ENCODE data around the gene VPS13A. TPM values are rescaled to one million over a fixed set of nuclear protein-coding genes. Genes with fewer than 3 reads are reported as not detected.

The VPS13A gene
- total RNA-seq, 4 donors from 2014 or later, result 22.5 to 58.9 (median 39.0) TPM

- Histone ChIP-seq H3K4me1 (no peaks in the 10 kb centered on the region), H3K27me3 (no peaks in the 10 kb centered on the region), H3K4me3 (no peak overlapping the region), H3K9me3 (no peaks in the 10 kb centered on the region), H3K27ac (no peak overlapping the region), H3K36me3 (no peaks in the 10 kb centered on the region)
- DNase-seq, result no peak
- TF ChIP-seq POLR2A (IDR thresholded peaks at IDR 0.05) (no peak), CTCF (IDR thresholded peaks at IDR 0.05) (no peak)
- intact Hi-C loops (cut with DNase I; ENCODE audit: low total_unique reads), result no loop called here
Observed at GRCh38 chr9:77161966-77162365, 15.4 kb upstream of the VPS13A start.

GRCh38 chr9:77162366-77162765, 15.0 kb upstream of the VPS13A start:
- H3K4me1 ChIP-seq, result no peaks in the 10 kb centered on the region
- DNase-seq, result no peak
- no peaks in the 10 kb centered on the region for H3K27me3 ChIP-seq
- H3K4me3 ChIP-seq, result no peak overlapping the region
- H3K9me3 ChIP-seq, result no peaks in the 10 kb centered on the region
- TF ChIP-seq CTCF (IDR thresholded peaks at IDR 0.05) (no peak), POLR2A (IDR thresholded peaks at IDR 0.05) (no peak)
- intact Hi-C loops (cut with DNase I; ENCODE audit: low total_unique reads), result no loop called here
- no peaks in the 10 kb centered on the region for H3K36me3 ChIP-seq
- H3K27ac ChIP-seq, result no peak overlapping the region

GRCh38 chr9:77163884-77164283, 13.4 kb upstream of the VPS13A start:
- no peak overlapping the region for H3K4me3 ChIP-seq
- no peaks in the 10 kb centered on the region for H3K36me3 ChIP-seq
- TF ChIP-seq POLR2A (IDR thresholded peaks at IDR 0.05), result no peak
- no peak for DNase-seq
- H3K27me3 ChIP-seq, result no peaks in the 10 kb centered on the region
- intact Hi-C loops (cut with DNase I; ENCODE audit: low total_unique reads), result no loop called here
- H3K4me1 ChIP-seq, result no peaks in the 10 kb centered on the region
- no peak overlapping the region for H3K27ac ChIP-seq
- no peaks in the 10 kb centered on the region for H3K9me3 ChIP-seq

- no peak overlapping the region for H3K27ac ChIP-seq
- intact Hi-C loops (cut with DNase I; ENCODE audit: low total_unique reads), result no loop called here
- no peaks in the 10 kb centered on the region for H3K9me3 ChIP-seq
- no peaks in the 10 kb centered on the region for H3K36me3 ChIP-seq
- no peaks in the 10 kb centered on the region for H3K4me1 ChIP-seq
- no peaks in the 10 kb centered on the region for H3K27me3 ChIP-seq
- no peak for TF ChIP-seq CTCF (IDR thresholded peaks at IDR 0.05)
- no peak for TF ChIP-seq POLR2A (IDR thresholded peaks at IDR 0.05)
- no peak for DNase-seq
- no peak overlapping the region for H3K4me3 ChIP-seq
Observed at GRCh38 chr9:77166193-77166592, 11.1 kb upstream of the VPS13A start.

GRCh38 chr9:77170991-77171699, 6.2 kb upstream of the VPS13A start:
- H3K9me3 ChIP-seq, result no peaks in the 10 kb centered on the region
- H3K4me3 ChIP-seq, result no peak overlapping the region
- no peaks in the 10 kb centered on the region for H3K36me3 ChIP-seq
- no peaks in the 10 kb centered on the region for H3K4me1 ChIP-seq
- H3K27ac ChIP-seq, result no peak overlapping the region
- no peaks in the 10 kb centered on the region for H3K27me3 ChIP-seq
- TF ChIP-seq CTCF (IDR thresholded peaks at IDR 0.05) (no peak), POLR2A (IDR thresholded peaks at IDR 0.05) (no peak)
- no peak for DNase-seq
- intact Hi-C loops (cut with DNase I; ENCODE audit: low total_unique reads), result no loop called here

GRCh38 chr9:77175151-77175550, 2.2 kb upstream of the VPS13A start:
- Histone ChIP-seq H3K4me1 (no peaks in the 10 kb centered on the region), H3K4me3 (no peak overlapping the region), H3K36me3 (no peaks in the 10 kb centered on the region), H3K9me3 (no peaks in the 10 kb centered on the region), H3K27ac (no peak overlapping the region), H3K27me3 (no peaks in the 10 kb centered on the region)
- TF ChIP-seq POLR2A (IDR thresholded peaks at IDR 0.05), result no peak
- TF ChIP-seq CTCF (IDR thresholded peaks at IDR 0.05), result no peak
- intact Hi-C loops (cut with DNase I; ENCODE audit: low total_unique reads), result no loop called here
- DNase-seq, result no peak

Data from uterus (tissue), 4 donors.